CD4-positive, alpha-beta memory T cell (primary cell): ENCODE data around the gene STXBP6. TPM values are rescaled to one million over a fixed set of nuclear protein-coding genes. Genes with fewer than 3 reads are reported as not detected.
"Not testable (repeated sequence)": the region's sequence is repeated elsewhere in the genome, so short reads cannot be mapped to it uniquely, and the experiment has no call there.

Experiments
- CTCF ChIA-PET: fragments of 350-600 bp; sonication (Branson Sonifier 250); formaldehyde crosslinking; loops from one replicate; lab custom pipeline; 2021; ENCODE audit warnings: inconsistent platforms; ENCODE audit not compliant: partially characterized antibody; lab: Charles Lee
- POLR2A ChIA-PET: fragments of 350-600 bp; sonication (Branson Sonifier 250); formaldehyde crosslinking; loops from one replicate; lab custom pipeline; 2021; ENCODE audit not compliant: partially characterized antibody; lab: Charles Lee
- DNase-seq, 5 donors: peaks; one replicate each; pipeline versions ENCODE4 v3.0.0 to v3.0.0-alpha.2; 2020 to 2022; ENCODE audit warnings: mixed read lengths in 1 of 5
- H3K27ac ChIP-seq: one replicate; pipeline ENCODE4 v1.7.0; 2013; ENCODE audit warnings: low read depth, low read length
- H3K27me3 ChIP-seq: 2 replicates; pipeline ENCODE4 v1.7.0; 2013; ENCODE audit warnings: mild to moderate bottlenecking, low read length, moderate library complexity; ENCODE audit not compliant: insufficient read depth
- H3K36me3 ChIP-seq: 2 replicates; pipeline ENCODE4 v1.7.0; 2013; ENCODE audit warnings: mild to moderate bottlenecking, low read length, moderate library complexity; ENCODE audit not compliant: insufficient read depth
- H3K4me1 ChIP-seq: 2 replicates; pipeline ENCODE4 v1.7.0; 2013; ENCODE audit warnings: mild to moderate bottlenecking, low read length, moderate library complexity; ENCODE audit not compliant: insufficient read depth
- H3K4me3 ChIP-seq, 2 donors: one replicate each; pipeline ENCODE4 v1.7.0; 2013; ENCODE audit warnings: low read length in 2 of 2, mild to moderate bottlenecking in 1 of 2
- H3K9me3 ChIP-seq, 2 donors: one replicate each; pipeline ENCODE4 v1.7.0; 2013; ENCODE audit warnings: low read length in 2 of 2, control low read depth in 1 of 2; ENCODE audit not compliant: control insufficient read depth in 1 of 2
- H3K27ac Mint-ChIP-seq, 7 donors: one replicate each; pipeline ENCODE4 v1.8.0; 2020 to 2021; ENCODE audit warnings: mixed read lengths in 7 of 7, mild to moderate bottlenecking in 6 of 7, inconsistent platforms in 3 of 7, moderate library complexity in 3 of 7
- H3K27me3 Mint-ChIP-seq, 2 donors: one replicate each; pipeline ENCODE4 v1.8.0; 2020 to 2021; ENCODE audit warnings: mixed read lengths in 2 of 2
- H3K36me3 Mint-ChIP-seq, 2 donors: one replicate each; pipeline ENCODE4 v1.8.0; 2020 to 2021; ENCODE audit warnings: mixed read lengths in 2 of 2, inconsistent platforms in 1 of 2, mild to moderate bottlenecking in 1 of 2
- H3K4me1 Mint-ChIP-seq, 4 donors: one replicate each; pipeline ENCODE4 v1.8.0; 2020 to 2021; ENCODE audit warnings: mixed read lengths in 4 of 4, mild to moderate bottlenecking in 1 of 4
- H3K4me3 Mint-ChIP-seq, 8 donors: one replicate each; pipeline ENCODE4 v1.8.0; 2020 to 2021; ENCODE audit warnings: mixed read lengths in 8 of 8, mild to moderate bottlenecking in 7 of 8, moderate library complexity in 6 of 8, inconsistent platforms in 3 of 8
- H3K9me3 Mint-ChIP-seq, 8 donors: one replicate each; pipeline ENCODE4 v1.8.0; 2020 to 2021; ENCODE audit warnings: mixed read lengths in 8 of 8, mild to moderate bottlenecking in 5 of 8, inconsistent platforms in 3 of 8, moderate library complexity in 1 of 8
- intact Hi-C: fragments of 100-400 bp; cut with micrococcal nuclease; formaldehyde crosslinking; loops from one replicate; pipeline ENCODE4 v1.15.1; 2023
- polyA plus RNA-seq, 2 donors: library from polyadenylated mRNA; unstranded; fragments of 300-500 nt; fragmentation: Illumina TruSeq; gene quantifications; one replicate each; pipeline ENCODE4 v1.2.3, GENCODE V29; 2021
- total RNA-seq, 2 experiments: library from RNA; stranded (reverse); gene quantifications; one replicate each; pipeline ENCODE4 v1.2.3, GENCODE V29; 2021

STXBP6 gene
- total and polyA plus RNA-seq, 4 experiments from 2014 or later = not detected

- H3K27ac Mint-ChIP-seq = no peak overlapping the region
- POLR2A ChIA-PET = no interaction called here
Measured at GRCh38 chr14:24964591-24964990, 85.4 kb downstream of the STXBP6 start.

GRCh38 chr14:24964048-24964447 is 85.9 kb downstream of the STXBP6 start:
- CTCF ChIA-PET = no interaction called here

More at GRCh38 chr14:24964591-24964990, 85.4 kb downstream of the STXBP6 start:
- Histone ChIP-seq H3K9me3 (no peaks in the 10 kb centered on the region), H3K27ac (no peak overlapping the region), H3K36me3 (no peaks in the 10 kb centered on the region), H3K4me3 (no peak overlapping the region), H3K27me3 (no peaks in the 10 kb centered on the region), H3K4me1 (no peaks in the 10 kb centered on the region)
- Mint-ChIP-seq H3K27me3 (peaks cover 0 to 3% of the 10 kb centered on the region in 2 donors), H3K4me3 (no peak overlapping the region), H3K9me3 (peaks cover 0 to 2% (median 0%) of the 10 kb centered on the region in 8 donors), H3K4me1 (no peaks in the 10 kb centered on the region), H3K36me3 (no peaks in the 10 kb centered on the region)
- DNase-seq = no peak
- CTCF ChIA-PET = no interaction called here
- intact Hi-C loops = no loop called here

DNA sequence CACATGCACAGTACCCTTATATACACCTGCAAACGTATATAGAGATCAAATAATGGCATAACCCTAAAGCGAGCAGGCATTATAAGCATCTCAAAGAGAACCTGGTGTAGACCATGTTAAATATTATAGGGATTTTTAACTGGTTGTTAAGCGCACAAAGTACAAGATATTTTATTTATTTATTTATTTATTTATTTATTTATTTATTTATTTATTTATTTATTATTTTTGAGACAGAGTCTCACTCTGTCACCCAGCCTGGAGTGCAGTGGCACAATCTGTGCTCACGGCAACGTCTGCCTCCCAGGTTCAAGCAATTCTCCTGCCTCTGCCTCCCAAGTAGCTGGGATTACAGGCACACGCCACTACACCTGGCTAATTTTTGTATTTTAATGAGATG is 87.8 kb downstream of the STXBP6 start:
- H3K9me3 ChIP-seq, H3K27ac Mint-ChIP-seq, H3K36me3 Mint-ChIP-seq, DNase-seq, H3K27me3 ChIP-seq, H3K4me1 ChIP-seq, CTCF ChIA-PET, H3K9me3 Mint-ChIP-seq, H3K4me1 Mint-ChIP-seq, H3K4me3 ChIP-seq, H3K27ac ChIP-seq, intact Hi-C loops, H3K27me3 Mint-ChIP-seq, H3K36me3 ChIP-seq, H3K4me3 Mint-ChIP-seq, POLR2A ChIA-PET: not testable (repeated sequence)

More at GRCh38 chr14:24964048-24964447, 85.9 kb downstream of the STXBP6 start:
- Mint-ChIP-seq H3K36me3 (no peaks in the 10 kb centered on the region), H3K4me1 (no peaks in the 10 kb centered on the region), H3K27ac (no peak overlapping the region), H3K27me3 (peaks cover 0 to 3% of the 10 kb centered on the region in 2 donors), H3K4me3 (no peak overlapping the region), H3K9me3 (peaks cover 0 to 2% (median 0%) of the 10 kb centered on the region in 8 donors)
- no peak for DNase-seq
- H3K36me3 ChIP-seq = no peaks in the 10 kb centered on the region
- intact Hi-C loops = no loop called here
- no peak overlapping the region for H3K4me3 ChIP-seq
- no peaks in the 10 kb centered on the region for H3K9me3 ChIP-seq
- POLR2A ChIA-PET = no interaction called here
- H3K27me3 ChIP-seq = no peaks in the 10 kb centered on the region
- H3K4me1 ChIP-seq = no peaks in the 10 kb centered on the region
- no peak overlapping the region for H3K27ac ChIP-seq

DNA sequence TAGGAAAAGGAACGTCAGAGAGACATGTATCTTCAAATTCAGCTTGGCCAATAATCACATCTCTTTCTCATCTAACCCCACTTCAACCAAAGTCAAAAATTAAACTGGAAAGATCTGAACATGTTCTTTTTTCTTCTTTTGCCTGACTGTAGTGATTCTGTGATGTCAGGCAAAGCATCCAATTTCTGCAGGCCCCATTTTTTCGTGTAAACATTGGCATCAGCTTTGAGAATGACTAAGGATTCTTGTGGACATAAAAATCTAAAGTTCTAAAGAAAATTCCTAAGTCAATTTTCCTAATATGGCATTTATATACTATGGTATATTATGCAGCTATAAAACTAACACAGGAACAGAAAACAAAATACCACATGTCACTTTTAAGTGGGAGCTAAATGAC is 89.1 kb downstream of the STXBP6 start:
- intact Hi-C loops = no loop called here
- H3K27ac ChIP-seq = no peak overlapping the region
- no peaks in the 10 kb centered on the region for H3K9me3 ChIP-seq
- H3K4me1 ChIP-seq = no peaks in the 10 kb centered on the region
- H3K27me3 Mint-ChIP-seq = no peaks in the 10 kb centered on the region
- no peaks in the 10 kb centered on the region for H3K4me1 Mint-ChIP-seq
- no peaks in the 10 kb centered on the region for H3K36me3 ChIP-seq
- ChIA-PET CTCF (no interaction called here), POLR2A (no interaction called here)
- no peaks in the 10 kb centered on the region for H3K27me3 ChIP-seq
- no peak overlapping the region for H3K27ac Mint-ChIP-seq
- H3K9me3 Mint-ChIP-seq = peaks cover 0 to 2% (median 0%) of the 10 kb centered on the region in 8 donors
- no peak for DNase-seq
- H3K4me3 Mint-ChIP-seq = no peak overlapping the region
- no peaks in the 10 kb centered on the region for H3K36me3 Mint-ChIP-seq
- no peak overlapping the region for H3K4me3 ChIP-seq

DNA sequence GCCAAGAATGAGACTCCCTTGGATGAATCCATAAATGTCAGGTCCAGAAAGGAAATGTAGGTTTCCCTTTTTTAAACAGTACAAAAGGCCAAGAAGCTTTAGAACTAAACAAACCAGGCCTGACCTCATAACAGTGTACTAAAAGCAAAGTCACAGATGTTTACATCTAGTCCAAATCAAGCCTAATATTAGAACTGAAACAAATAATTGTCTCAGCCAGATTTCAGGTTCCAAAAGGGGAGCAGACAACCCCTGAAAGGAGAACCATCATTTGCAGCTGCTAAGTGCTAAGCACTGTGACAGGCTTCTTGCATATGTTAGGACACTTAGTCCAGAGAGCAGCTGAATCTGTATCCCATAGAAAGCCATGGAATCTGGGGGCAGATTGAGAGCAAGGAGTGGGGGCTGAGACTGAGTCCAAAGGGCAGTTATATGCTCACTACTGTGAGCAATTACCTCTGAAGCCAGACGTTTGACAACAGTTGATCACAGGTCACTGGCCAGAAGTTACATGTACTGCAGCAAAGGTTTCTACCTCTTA is 90.1 kb downstream of the STXBP6 start:
- Histone ChIP-seq H3K9me3 (no peaks in the 10 kb centered on the region), H3K27me3 (no peaks in the 10 kb centered on the region), H3K4me1 (no peaks in the 10 kb centered on the region), H3K27ac (no peak overlapping the region), H3K4me3 (no peak overlapping the region), H3K36me3 (no peaks in the 10 kb centered on the region)
- no peak overlapping the region for H3K4me3 Mint-ChIP-seq
- no peak overlapping the region for H3K27ac Mint-ChIP-seq
- H3K9me3 Mint-ChIP-seq = peaks cover 0 to under 1% (median 0%) of the 10 kb centered on the region in 8 donors
- CTCF ChIA-PET = no interaction called here
- no peaks in the 10 kb centered on the region for H3K4me1 Mint-ChIP-seq
- H3K36me3 Mint-ChIP-seq = no peaks in the 10 kb centered on the region
- peaks cover 0 to 6% of the 10 kb centered on the region in 2 donors for H3K27me3 Mint-ChIP-seq
- DNase-seq = no peak
- intact Hi-C loops = no loop called here
- POLR2A ChIA-PET = no interaction called here

DNA sequence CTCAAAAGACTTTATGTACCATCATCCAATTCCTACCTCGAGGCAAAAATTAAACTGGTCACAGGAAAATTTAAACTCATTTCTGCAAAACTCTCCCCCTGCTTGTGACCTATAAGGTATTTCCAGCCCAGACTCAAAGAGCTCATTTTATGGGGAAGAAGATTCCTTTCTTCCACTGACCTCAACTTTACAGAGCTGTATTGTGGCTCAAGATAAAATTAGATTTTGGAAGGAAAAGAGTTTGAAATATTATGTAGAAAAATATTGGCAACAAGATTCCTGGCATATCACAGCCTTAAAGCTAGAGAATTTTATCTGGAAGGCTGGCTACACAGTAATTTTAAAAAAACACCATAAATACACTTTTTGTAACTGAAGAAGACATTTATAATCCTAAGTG is 91.7 kb downstream of the STXBP6 start:
- no peak overlapping the region for H3K27ac ChIP-seq
- Mint-ChIP-seq H3K9me3 (peaks cover 0 to 3% (median 0%) of the 10 kb centered on the region in 8 donors), H3K4me1 (no peaks in the 10 kb centered on the region), H3K27ac (no peak overlapping the region), H3K4me3 (no peak overlapping the region), H3K27me3 (peaks cover 4 to 13% of the 10 kb centered on the region in 2 donors), H3K36me3 (no peaks in the 10 kb centered on the region)
- POLR2A ChIA-PET = no interaction called here
- intact Hi-C loops = no loop called here
- H3K36me3 ChIP-seq = no peaks in the 10 kb centered on the region
- no peaks in the 10 kb centered on the region for H3K4me1 ChIP-seq
- H3K27me3 ChIP-seq = no peaks in the 10 kb centered on the region
- CTCF ChIA-PET = no interaction called here
- H3K9me3 ChIP-seq = no peaks in the 10 kb centered on the region
- DNase-seq = no peak
- H3K4me3 ChIP-seq = no peak overlapping the region

- Mint-ChIP-seq H3K9me3 (peaks cover 0 to 4% (median 0%) of the 10 kb centered on the region in 8 donors), H3K4me3 (no peak overlapping the region), H3K27ac (no peak overlapping the region), H3K27me3 (peaks cover 4 to 16% of the 10 kb centered on the region in 2 donors), H3K36me3 (no peaks in the 10 kb centered on the region), H3K4me1 (no peaks in the 10 kb centered on the region)
- Histone ChIP-seq H3K27ac (no peak overlapping the region), H3K36me3 (no peaks in the 10 kb centered on the region), H3K4me3 (no peak overlapping the region), H3K27me3 (no peaks in the 10 kb centered on the region), H3K4me1 (no peaks in the 10 kb centered on the region), H3K9me3 (no peaks in the 10 kb centered on the region)
- DNase-seq = no peak
- intact Hi-C loops = no loop called here
- ChIA-PET POLR2A (no interaction called here), CTCF (no interaction called here)
Measured at GRCh38 chr14:24957814-24958213, 92.1 kb downstream of the STXBP6 start.
